Neural progenitor cell (in vitro differentiated cells): Measurements from ENCODE around the gene TMEM217. TPM values are rescaled to one million over a fixed set of nuclear protein-coding genes. Genes with fewer than 3 reads are reported as not detected.

Experiments
- DNase-seq: peaks from one replicate; pipeline ENCODE4 v3.0.0-alpha.2; 2016; ENCODE audit warnings: low spot score
- H2AFZ ChIP-seq: fragments of 200-600 bp; sonication (generic); replicated peaks from 2 replicates; pipeline ENCODE4 v1.6.1; 2016; ENCODE audit warnings: antibody characterized with exemption
- H3F3A ChIP-seq: fragments of 200-600 bp; sonication (generic); 2 replicates; pipeline ENCODE4 v1.6.1; 2016; ENCODE audit warnings: antibody characterized with exemption, low read depth
- H3K27ac ChIP-seq: fragments of 200-600 bp; sonication (generic); 2 replicates; pipeline ENCODE4 v1.5.1; 2016; ENCODE audit warnings: mild to moderate bottlenecking
- H3K27me3 ChIP-seq: fragments of 200-600 bp; sonication (generic); 2 replicates; pipeline ENCODE4 v1.6.1; 2016; ENCODE audit warnings: mild to moderate bottlenecking, moderate library complexity
- H3K36me3 ChIP-seq: fragments of 200-600 bp; sonication (generic); 2 replicates; pipeline ENCODE4 v1.5.1; 2016
- H3K4me1 ChIP-seq: fragments of 200-600 bp; sonication (generic); 2 replicates; pipeline ENCODE4 v1.6.1; 2016; ENCODE audit warnings: mixed run types
- H3K4me2 ChIP-seq: fragments of 200-600 bp; sonication (generic); 2 replicates; pipeline ENCODE4 v1.6.1; 2016
- H3K4me3 ChIP-seq: fragments of 200-600 bp; sonication (generic); 2 replicates; pipeline ENCODE4 v1.5.1; 2016
- H3K79me2 ChIP-seq: fragments of 200-600 bp; sonication (generic); 2 replicates; pipeline ENCODE4 v1.6.1; 2016; ENCODE audit warnings: low read depth
- H3K9ac ChIP-seq: fragments of 200-600 bp; sonication (generic); 2 replicates; pipeline ENCODE4 v1.6.1; 2016
- H3K9me3 ChIP-seq: fragments of 200-600 bp; sonication (generic); 2 replicates; pipeline ENCODE4 v1.5.1; 2016; ENCODE audit warnings: low read depth
- H4K20me1 ChIP-seq: fragments of 200-600 bp; sonication (generic); 2 replicates; pipeline ENCODE4 v1.6.1; 2016; ENCODE audit warnings: low read depth
- H3K27ac Mint-ChIP-seq: 3 replicates; pipeline ENCODE4 v1.8.0; 2021; ENCODE audit warnings: mixed read lengths
- H3K27me3 Mint-ChIP-seq: 2 replicates; pipeline ENCODE4 v1.8.0; 2022; ENCODE audit warnings: low read depth, mild to moderate bottlenecking, inconsistent platforms, moderate library complexity, mixed read lengths; ENCODE audit not compliant: insufficient read depth
- H3K36me3 Mint-ChIP-seq: 3 replicates; pipeline ENCODE4 v1.8.0; 2021; ENCODE audit warnings: mixed read lengths
- H3K4me1 Mint-ChIP-seq: 3 replicates; pipeline ENCODE4 v1.8.0; 2021; ENCODE audit warnings: mixed read lengths
- H3K4me3 Mint-ChIP-seq: 3 replicates; pipeline ENCODE4 v1.8.0; 2021; ENCODE audit warnings: mild to moderate bottlenecking, moderate library complexity, mixed read lengths
- H3K9me3 Mint-ChIP-seq: 3 replicates; pipeline ENCODE4 v1.8.0; 2020; ENCODE audit warnings: mixed read lengths
- EZH2 ChIP-seq: fragments of 200-600 bp; sonication (generic); IDR thresholded peaks from 2 replicates; pipeline ENCODE4 v1.6.1; 2017; ENCODE audit warnings: antibody characterized with exemption, mild to moderate bottlenecking, moderate library complexity
- EZH2phosphoT487 ChIP-seq: fragments of 200-600 bp; sonication (generic); IDR thresholded peaks from 2 replicates; pipeline ENCODE4 v1.6.1; 2017; ENCODE audit warnings: antibody characterized with exemption
- total RNA-seq: library from RNA; depleted of rRNA; stranded (reverse); fragments of >200 nt; gene quantifications from 2 replicates; pipeline ENCODE4 v1.2.3, GENCODE V29; 2015; ENCODE audit warnings: low replicate concordance
- TF ChIP-seq, protein P1 (sequence below): fragments of 200-600 bp; sonication (generic); IDR thresholded peaks from 2 replicates; pipeline ENCODE4 v1.5.1; 2017; ENCODE audit warnings: antibody characterized with exemption, mild to moderate bottlenecking

Gene TMEM217
- total RNA-seq, 1 donor from 2014 or later = not detected

DNA sequence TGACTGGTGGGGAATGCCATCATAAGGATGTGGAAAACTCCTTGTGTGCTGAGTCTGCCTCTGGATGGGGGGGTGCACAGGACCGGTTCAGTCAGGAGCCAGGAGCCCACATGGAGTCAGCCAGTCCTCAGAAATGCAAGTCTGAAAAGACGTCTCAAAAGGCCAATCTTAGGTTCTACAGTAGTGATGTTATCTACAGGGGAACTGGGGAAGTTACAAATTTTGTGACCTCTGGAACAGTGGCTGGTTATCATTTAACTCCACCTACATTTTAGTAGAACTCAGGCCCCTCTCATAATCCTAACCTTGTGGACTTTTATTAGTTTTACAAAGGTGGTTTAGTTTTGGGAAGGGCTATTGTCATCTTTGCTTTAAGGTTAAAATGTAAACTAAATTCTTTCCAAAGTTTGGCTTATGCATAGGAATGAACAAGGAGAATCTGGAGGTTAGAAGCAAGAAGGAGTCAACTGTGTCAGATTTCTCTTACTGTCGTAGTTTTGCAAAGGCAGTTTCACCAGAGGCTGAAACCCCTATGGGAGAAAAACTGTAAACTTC is 14.1 kb downstream of the TMEM217 start:
- Histone ChIP-seq H3K9ac (no peak overlapping the region), H3K4me1 (no peaks in the 10 kb centered on the region), H3K36me3 (no peaks in the 10 kb centered on the region), H3K9me3 (no peaks in the 10 kb centered on the region), H3K27ac (no peak overlapping the region), H3K4me2 (no peak overlapping the region), H3F3A (no peaks in the 10 kb centered on the region), H4K20me1 (no peaks in the 10 kb centered on the region), H3K27me3 (no peaks in the 10 kb centered on the region), H2AFZ (no peak overlapping the region), H3K4me3 (no peak overlapping the region), H3K79me2 (no peaks in the 10 kb centered on the region)
- DNase-seq = no peak
- peaks cover 9% of the 10 kb centered on the region for H3K4me1 Mint-ChIP-seq
- H3K27me3 Mint-ChIP-seq = peaks cover 5% of the 10 kb centered on the region
- no peak overlapping the region for H3K27ac Mint-ChIP-seq
- TF ChIP-seq EZH2phosphoT487 (no peak), EZH2 (no peak)
- TF ChIP-seq, protein P1, sequence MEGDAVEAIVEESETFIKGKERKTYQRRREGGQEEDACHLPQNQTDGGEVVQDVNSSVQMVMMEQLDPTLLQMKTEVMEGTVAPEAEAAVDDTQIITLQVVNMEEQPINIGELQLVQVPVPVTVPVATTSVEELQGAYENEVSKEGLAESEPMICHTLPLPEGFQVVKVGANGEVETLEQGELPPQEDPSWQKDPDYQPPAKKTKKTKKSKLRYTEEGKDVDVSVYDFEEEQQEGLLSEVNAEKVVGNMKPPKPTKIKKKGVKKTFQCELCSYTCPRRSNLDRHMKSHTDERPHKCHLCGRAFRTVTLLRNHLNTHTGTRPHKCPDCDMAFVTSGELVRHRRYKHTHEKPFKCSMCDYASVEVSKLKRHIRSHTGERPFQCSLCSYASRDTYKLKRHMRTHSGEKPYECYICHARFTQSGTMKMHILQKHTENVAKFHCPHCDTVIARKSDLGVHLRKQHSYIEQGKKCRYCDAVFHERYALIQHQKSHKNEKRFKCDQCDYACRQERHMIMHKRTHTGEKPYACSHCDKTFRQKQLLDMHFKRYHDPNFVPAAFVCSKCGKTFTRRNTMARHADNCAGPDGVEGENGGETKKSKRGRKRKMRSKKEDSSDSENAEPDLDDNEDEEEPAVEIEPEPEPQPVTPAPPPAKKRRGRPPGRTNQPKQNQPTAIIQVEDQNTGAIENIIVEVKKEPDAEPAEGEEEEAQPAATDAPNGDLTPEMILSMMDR = no peak
- H3K9me3 Mint-ChIP-seq = no peaks in the 10 kb centered on the region
- no peaks in the 10 kb centered on the region for H3K36me3 Mint-ChIP-seq
- no peak overlapping the region for H3K4me3 Mint-ChIP-seq

DNA sequence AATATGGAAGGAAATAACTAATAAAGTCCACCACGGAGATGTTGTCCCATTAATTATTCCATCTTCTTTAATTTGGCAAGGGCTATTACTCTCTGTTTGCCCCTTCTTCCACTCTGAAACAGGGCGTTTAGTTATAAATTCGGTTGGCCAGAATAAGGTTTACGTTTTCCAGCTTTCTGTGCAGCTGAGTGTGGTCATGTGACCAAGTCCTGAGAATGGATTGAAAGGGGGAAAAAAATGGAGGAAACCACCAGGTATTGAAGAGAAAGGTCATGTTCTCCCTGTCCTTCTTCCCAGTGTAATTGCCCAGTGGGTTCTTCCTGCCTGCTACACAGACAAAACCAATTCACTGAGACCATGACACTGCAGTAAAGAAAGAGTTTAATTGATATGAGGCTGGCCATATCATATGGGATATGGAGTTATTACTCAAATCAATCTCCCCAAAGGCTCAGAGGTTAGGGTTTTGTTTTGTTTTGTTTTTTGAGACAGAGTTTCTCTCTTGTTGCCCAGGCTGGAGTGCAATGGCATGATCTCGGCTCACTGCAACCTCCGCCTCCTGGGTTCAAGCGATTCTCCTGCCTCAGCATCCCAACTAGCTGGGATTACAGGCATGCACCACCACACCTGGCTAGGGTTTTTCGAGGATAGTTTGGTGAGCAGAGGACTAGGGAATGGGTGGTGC is 14.7 kb downstream of the TMEM217 start:
- H3K4me1 Mint-ChIP-seq = peaks cover 9% of the 10 kb centered on the region

DNA sequence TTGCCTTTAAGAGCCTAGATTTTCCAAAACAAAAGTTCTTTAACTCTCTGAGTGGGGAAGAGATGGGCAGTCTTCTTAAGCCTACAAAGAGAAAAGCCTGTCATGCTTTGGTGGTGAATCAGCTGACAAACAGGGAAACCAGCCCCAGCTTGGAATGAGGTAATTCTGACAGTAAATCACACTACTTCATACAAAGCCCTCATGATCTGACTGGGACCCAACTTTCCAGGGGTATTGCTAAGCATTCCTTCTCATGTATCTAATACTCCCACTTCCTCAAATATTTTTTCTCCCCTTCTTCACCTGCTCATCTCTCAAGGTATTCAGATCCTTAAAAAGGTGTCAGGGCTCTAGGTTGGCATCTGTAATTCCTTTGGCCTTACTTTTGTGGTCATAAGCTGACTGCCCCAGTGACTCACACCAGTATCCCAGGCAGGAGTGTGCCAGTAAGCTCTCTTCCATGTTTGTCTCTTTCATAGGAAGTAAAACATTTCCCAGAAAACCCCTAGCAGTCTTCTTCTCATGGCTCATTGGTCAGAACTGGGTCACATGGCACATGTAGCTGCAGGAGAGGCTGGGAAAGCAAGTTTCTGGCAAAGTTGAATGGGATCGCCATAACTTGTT is 15.4 kb downstream of the TMEM217 start:
- H4K20me1 ChIP-seq = no peaks in the 10 kb centered on the region
- no peak overlapping the region for H3K4me2 ChIP-seq
- Mint-ChIP-seq H3K4me1 (peaks cover 11% of the 10 kb centered on the region), H3K9me3 (no peaks in the 10 kb centered on the region), H3K27me3 (peaks cover 5% of the 10 kb centered on the region), H3K27ac (no peak overlapping the region), H3K4me3 (no peak overlapping the region), H3K36me3 (no peaks in the 10 kb centered on the region)
- H3F3A ChIP-seq = no peaks in the 10 kb centered on the region
- no peak overlapping the region for H3K9ac ChIP-seq
- no peaks in the 10 kb centered on the region for H3K36me3 ChIP-seq
- no peaks in the 10 kb centered on the region for H3K27me3 ChIP-seq
- H3K4me3 ChIP-seq = no peak overlapping the region
- peak overlapping the region; percentile 23 for H2AFZ ChIP-seq
- no peak for TF ChIP-seq EZH2phosphoT487
- TF ChIP-seq, protein P1 = no peak
- no peak for TF ChIP-seq EZH2
- no peaks in the 10 kb centered on the region for H3K79me2 ChIP-seq
- no peak for DNase-seq
- H3K9me3 ChIP-seq = no peaks in the 10 kb centered on the region
- H3K4me1 ChIP-seq = no peaks in the 10 kb centered on the region
- no peak overlapping the region for H3K27ac ChIP-seq

More for the DNA sequence above, 14.7 kb downstream of the TMEM217 start:
- Mint-ChIP-seq H3K36me3 (no peaks in the 10 kb centered on the region), H3K4me3 (no peak overlapping the region), H3K27me3 (peaks cover 5% of the 10 kb centered on the region), H3K9me3 (no peaks in the 10 kb centered on the region), H3K27ac (no peak overlapping the region)
- H3K4me1 ChIP-seq = no peaks in the 10 kb centered on the region
- H3K9ac ChIP-seq = no peak overlapping the region
- no peak overlapping the region for H2AFZ ChIP-seq
- H3K9me3 ChIP-seq = no peaks in the 10 kb centered on the region
- H3K27me3 ChIP-seq = no peaks in the 10 kb centered on the region
- TF ChIP-seq EZH2 = no peak
- TF ChIP-seq, protein P1 = no peak
- no peak for TF ChIP-seq EZH2phosphoT487
- no peaks in the 10 kb centered on the region for H3K36me3 ChIP-seq
- no peak overlapping the region for H3K27ac ChIP-seq
- DNase-seq = no peak
- no peaks in the 10 kb centered on the region for H4K20me1 ChIP-seq
- H3K4me3 ChIP-seq = no peak overlapping the region
- no peak overlapping the region for H3K4me2 ChIP-seq
- H3K79me2 ChIP-seq = no peaks in the 10 kb centered on the region
- no peaks in the 10 kb centered on the region for H3F3A ChIP-seq
